Sciatic nerve (tissue), 2 donors: ENCODE results near the gene ZNF77. TPM values are rescaled to one million over a fixed set of nuclear protein-coding genes. Genes with fewer than 3 reads are reported as not detected.

Experiments
- ATAC-seq: fragments of 200-7000 bp; cut with Tn5 transposase; one replicate; pipeline ENCODE4 v1.9.1; 2020; ENCODE audit warnings: mild to moderate bottlenecking, moderate library complexity
- DNase-seq: peaks from one replicate; pipeline ENCODE4 v3.0.0-alpha.2; 2020; ENCODE audit warnings: low spot score
- intact Hi-C: fragments of 100-400 bp; cut with DNase I; formaldehyde crosslinking; loops from one replicate; pipeline ENCODE4 v1.14.2; 2022
- total RNA-seq: library from RNA; stranded (reverse); fragmentation: NEBNext Ultra II Directional; extraction: Animal tissue kit (Norgen Biotek cat#: 25700); gene quantifications from one replicate; pipeline ENCODE4 v1.2.1, GENCODE V29; 2021
- donor health status: DM: no; HTN: no; CAD: no.
- donor health status: DM: no; HTN: no; CAD: no.

The ZNF77 gene
- total RNA-seq, 1 donor from 2014 or later = 6.1 TPM

DNA sequence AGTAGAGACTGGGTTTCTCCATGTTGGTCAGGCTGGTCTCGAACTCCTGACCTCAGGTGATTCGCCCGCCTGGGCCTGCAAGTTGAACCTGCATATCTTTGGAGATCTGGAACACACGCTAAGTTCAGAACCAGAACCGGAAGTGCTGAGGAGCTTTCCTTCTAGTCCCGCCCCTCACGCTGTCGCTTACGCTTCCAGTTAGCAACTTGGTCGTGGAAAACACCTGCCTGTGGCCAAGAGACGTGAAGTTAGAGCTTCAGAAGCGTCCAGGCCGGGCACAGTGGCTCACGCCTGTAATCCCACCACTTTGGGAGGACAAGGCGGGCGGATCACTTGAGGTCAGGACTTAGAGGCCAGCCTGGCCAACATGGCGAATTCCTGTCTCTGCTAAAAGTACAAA, 59.0 kb downstream of the ZNF77 start:
- intact Hi-C loops = no loop called here
- no peak for DNase-seq
- no peak for ATAC-seq

DNA sequence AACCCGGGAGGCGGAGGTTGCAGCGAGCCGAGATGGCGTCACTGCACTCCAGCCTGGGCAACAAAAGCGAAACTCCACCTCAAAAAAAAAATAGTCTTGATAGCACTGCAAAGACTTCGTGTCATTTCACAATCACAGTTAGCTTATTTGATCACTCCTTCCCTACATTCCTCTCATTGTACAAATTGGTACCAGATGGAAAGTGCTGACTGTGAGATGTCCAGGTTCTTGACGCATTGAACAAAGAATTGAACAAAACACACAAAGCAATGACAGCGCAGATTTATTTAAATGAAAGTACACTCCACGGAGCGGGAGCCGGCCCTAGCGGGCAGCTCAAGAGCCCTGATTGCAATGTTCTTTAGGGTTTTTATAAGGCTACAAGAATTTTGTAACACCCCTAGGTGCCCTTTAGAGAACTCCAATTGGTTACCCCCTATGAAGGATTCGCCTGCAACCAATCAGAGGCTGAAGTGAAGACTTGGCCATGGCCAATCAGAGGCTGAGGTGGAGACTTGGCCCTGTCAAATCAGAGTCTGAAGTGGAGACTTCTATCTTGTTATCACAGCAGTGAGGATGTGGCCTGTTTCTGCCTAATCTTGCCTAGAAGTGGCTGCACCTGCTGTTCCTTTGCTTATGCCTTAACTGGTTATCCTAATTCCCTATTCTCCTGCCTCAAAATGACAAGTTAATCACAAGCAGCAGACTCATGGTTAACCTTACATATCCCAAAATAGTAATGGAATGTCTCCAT, 60.9 kb downstream of the ZNF77 start:
- intact Hi-C loops = no loop called here
- no peak for ATAC-seq
- no peak for DNase-seq

Other genes starting within 250 kb of the ZNF77 start
- gene GNG7, start 242.3 kb downstream of the ZNF77 start, total RNA-seq = 11.5 TPM
- 0.45 TPM for gene DIRAS1, start 223.6 kb downstream of the ZNF77 start, total RNA-seq
- 11.7 TPM for gene SLC39A3, start 205.0 kb downstream of the ZNF77 start, total RNA-seq
- gene SGTA, start 161.7 kb downstream of the ZNF77 start, total RNA-seq = 38.5 TPM
- gene THOP1, start 159.5 kb downstream of the ZNF77 start, total RNA-seq = 29.1 TPM
- 7.2 TPM for gene ZNF554, start 125.1 kb downstream of the ZNF77 start, total RNA-seq
- gene ZNF555, start 103.5 kb downstream of the ZNF77 start, total RNA-seq = 10.3 TPM
- 0.80 TPM for gene ZNF556, start 77.6 kb downstream of the ZNF77 start, total RNA-seq
- 3.1 TPM for gene ZNF57, start 44.0 kb downstream of the ZNF77 start, total RNA-seq
- 4.4 TPM for gene TLE6, start 32.6 kb upstream of the ZNF77 start, total RNA-seq
- gene TLE2, start 84.3 kb upstream of the ZNF77 start, total RNA-seq = 232 TPM
- 708 TPM for gene TLE5, start 117.5 kb upstream of the ZNF77 start, total RNA-seq
- 74.0 TPM for gene GNA11, start 149.4 kb upstream of the ZNF77 start, total RNA-seq
- gene GNA15, start 191.1 kb upstream of the ZNF77 start, total RNA-seq = 9.5 TPM
- 3.1 TPM for gene S1PR4, start 233.8 kb upstream of the ZNF77 start, total RNA-seq
- 25.4 TPM for gene NCLN, start 241.0 kb upstream of the ZNF77 start, total RNA-seq